IgD-negative memory B cell (primary cell): ENCODE data around the gene FOXP1. TPM values are rescaled to one million over a fixed set of nuclear protein-coding genes. Genes with fewer than 3 reads are reported as not detected.

Experiments
- H3K27ac Mint-ChIP-seq, 3 donors: one replicate each; pipeline ENCODE4 v1.8.0; 2020 to 2022; ENCODE audit warnings: mild to moderate bottlenecking in 3 of 3, mixed read lengths in 3 of 3, moderate library complexity in 1 of 3
- H3K27me3 Mint-ChIP-seq: one replicate; pipeline ENCODE4 v1.8.0; 2021; ENCODE audit warnings: mixed read lengths
- H3K36me3 Mint-ChIP-seq: one replicate; pipeline ENCODE4 v1.8.0; 2020; ENCODE audit warnings: mild to moderate bottlenecking, mixed read lengths
- H3K4me1 Mint-ChIP-seq, 3 donors: one replicate each; pipeline ENCODE4 v1.8.0; 2020 to 2022; ENCODE audit warnings: mixed read lengths in 3 of 3, mild to moderate bottlenecking in 1 of 3
- H3K4me3 Mint-ChIP-seq, 4 donors: one replicate each; pipeline ENCODE4 v1.8.0; 2020 to 2022; ENCODE audit warnings: mild to moderate bottlenecking in 4 of 4, mixed read lengths in 4 of 4, moderate library complexity in 3 of 4
- H3K9me3 Mint-ChIP-seq, 3 donors: one replicate each; pipeline ENCODE4 v1.8.0; 2020 to 2021; ENCODE audit warnings: mixed read lengths in 3 of 3, mild to moderate bottlenecking in 1 of 3
- polyA plus RNA-seq: library from polyadenylated mRNA; unstranded; fragments of 300-500 nt; fragmentation: Illumina TruSeq; gene quantifications from one replicate; pipeline ENCODE4 v1.2.3, GENCODE V29; 2021

FOXP1 gene
- polyA plus RNA-seq, 1 donor from 2014 or later: 277 TPM

DNA sequence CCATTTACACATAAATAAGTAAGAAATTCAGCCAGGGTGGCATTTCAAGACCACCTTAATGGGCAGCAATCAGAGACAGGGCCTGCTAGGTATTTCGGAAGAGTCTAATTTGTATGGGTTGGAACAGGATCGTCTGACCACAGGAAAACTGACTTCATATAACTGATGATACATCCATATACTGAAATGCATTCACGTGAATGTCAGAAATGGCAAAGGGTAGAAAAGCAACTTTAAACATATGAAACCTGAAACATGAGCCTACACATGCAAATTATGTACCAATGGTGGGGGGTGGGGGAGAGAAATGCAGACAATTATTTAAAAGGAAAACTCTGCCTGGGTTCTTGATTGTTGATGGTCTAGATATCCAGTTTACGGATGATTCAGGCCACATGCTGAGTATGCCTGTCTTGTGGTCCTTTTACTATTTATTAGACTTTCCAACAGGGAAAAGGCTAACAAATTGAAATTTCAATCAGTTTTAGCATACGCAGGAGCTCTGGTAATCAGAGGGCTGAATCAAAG lies 582.2 kb downstream of the FOXP1 start:
- Mint-ChIP-seq H3K27ac (peak overlapping the region in 1 of 3 donors; percentile 95), H3K27me3 (no peaks in the 10 kb centered on the region), H3K4me3 (no peak overlapping the region), H3K4me1 (peaks cover 14 to 27% (median 22%) of the 10 kb centered on the region in 3 donors), H3K9me3 (no peaks in the 10 kb centered on the region), H3K36me3 (peaks cover 13% of the 10 kb centered on the region)

DNA sequence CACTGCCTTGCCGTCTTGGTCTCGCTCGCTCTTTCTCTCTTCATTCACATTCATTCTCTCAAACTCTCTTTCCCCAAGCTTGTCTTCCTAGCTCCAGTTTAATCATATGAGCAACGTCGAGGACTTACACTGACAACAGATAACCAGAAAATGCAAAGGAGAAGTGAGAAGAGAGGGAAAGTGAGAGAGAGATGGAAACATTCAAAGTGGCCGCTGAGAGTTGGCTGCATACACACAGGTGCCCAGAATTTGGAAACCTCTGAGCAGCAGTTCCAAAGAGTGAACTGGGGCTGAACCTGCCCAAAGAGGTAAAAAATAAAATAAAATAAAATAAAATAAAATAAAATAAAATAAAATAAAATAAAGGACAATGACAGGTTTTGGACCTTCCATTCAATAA lies 583.0 kb downstream of the FOXP1 start:
- Mint-ChIP-seq H3K27ac (peak overlapping the region in 1 of 3 donors; percentile 47), H3K4me3 (no peak overlapping the region), H3K36me3 (peaks cover 13% of the 10 kb centered on the region), H3K4me1 (peaks cover 14 to 27% (median 22%) of the 10 kb centered on the region in 3 donors), H3K27me3 (no peaks in the 10 kb centered on the region), H3K9me3 (no peaks in the 10 kb centered on the region)

DNA sequence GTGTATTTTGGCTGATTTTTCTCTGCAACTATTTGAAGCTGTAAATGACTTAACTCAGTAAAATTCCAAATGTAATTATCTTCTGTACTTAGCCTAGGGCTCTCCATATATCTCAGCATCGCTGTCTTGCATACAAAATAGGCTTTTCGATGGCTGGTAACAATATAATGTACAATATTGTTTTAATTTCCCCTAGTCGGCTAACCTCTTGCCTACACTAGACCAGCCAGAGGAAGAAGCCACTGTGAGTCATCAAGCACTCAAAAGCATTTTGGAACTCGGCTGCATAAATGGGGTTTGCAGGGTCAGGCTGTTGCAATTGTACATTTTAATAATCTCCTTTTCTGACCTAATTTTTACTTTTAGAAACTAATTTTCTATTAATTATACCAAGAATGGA lies 583.8 kb downstream of the FOXP1 start:
- Mint-ChIP-seq H3K27ac (no peak overlapping the region), H3K27me3 (no peaks in the 10 kb centered on the region), H3K4me3 (no peak overlapping the region), H3K9me3 (no peaks in the 10 kb centered on the region), H3K4me1 (peaks cover 14 to 27% (median 22%) of the 10 kb centered on the region in 3 donors), H3K36me3 (peaks cover 13% of the 10 kb centered on the region)

DNA sequence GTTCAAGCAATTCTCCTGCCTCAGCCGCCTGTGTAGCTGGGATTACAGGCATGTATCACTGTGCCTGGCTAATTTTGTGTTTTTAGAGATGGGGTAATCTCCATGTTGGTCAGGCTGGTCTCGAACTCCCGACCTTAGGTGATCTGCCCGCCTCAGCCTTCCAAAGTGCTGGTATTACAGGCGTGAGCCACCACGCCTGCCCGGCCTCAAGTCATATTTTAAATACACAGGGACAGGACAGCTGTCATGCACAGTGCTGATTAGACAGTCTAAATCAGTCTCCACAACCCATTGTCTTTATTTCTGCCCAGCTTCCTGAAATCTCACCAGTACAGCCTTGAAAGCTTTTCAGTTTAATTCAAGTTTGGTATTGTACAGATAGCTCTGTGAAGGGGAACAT lies 587.4 kb downstream of the FOXP1 start:
- Mint-ChIP-seq H3K27me3 (no peaks in the 10 kb centered on the region), H3K36me3 (peaks cover 20% of the 10 kb centered on the region), H3K9me3 (no peaks in the 10 kb centered on the region), H3K4me1 (peaks cover 8 to 18% (median 14%) of the 10 kb centered on the region in 3 donors), H3K4me3 (no peak overlapping the region), H3K27ac (no peak overlapping the region)

DNA sequence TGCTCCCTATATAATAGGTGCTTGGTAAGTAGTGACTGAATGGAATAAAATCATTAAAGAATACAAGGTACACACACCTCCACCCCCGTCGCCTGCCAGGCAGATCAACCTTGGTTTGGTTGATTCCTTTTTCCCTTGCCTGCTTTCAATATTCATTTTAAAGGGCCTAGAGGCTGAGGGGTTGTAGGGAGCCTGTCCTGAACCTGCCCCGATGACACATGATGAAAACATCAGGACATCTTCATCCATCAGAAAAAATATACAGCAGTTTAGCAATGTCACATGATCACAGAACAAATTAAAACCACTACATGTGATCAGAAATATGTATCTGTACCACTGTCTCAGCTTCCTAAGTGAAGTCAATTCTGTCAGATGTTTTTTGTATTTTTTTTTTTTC lies 588.9 kb downstream of the FOXP1 start:
- Mint-ChIP-seq H3K27me3 (no peaks in the 10 kb centered on the region), H3K36me3 (peaks cover 17% of the 10 kb centered on the region), H3K9me3 (no peaks in the 10 kb centered on the region), H3K4me1 (peaks cover 11 to 24% (median 17%) of the 10 kb centered on the region in 3 donors), H3K4me3 (peak overlapping the region in 1 of 4 donors; percentile 20), H3K27ac (peak overlapping the region in 2 of 3 donors; percentile 16 to 60)

DNA sequence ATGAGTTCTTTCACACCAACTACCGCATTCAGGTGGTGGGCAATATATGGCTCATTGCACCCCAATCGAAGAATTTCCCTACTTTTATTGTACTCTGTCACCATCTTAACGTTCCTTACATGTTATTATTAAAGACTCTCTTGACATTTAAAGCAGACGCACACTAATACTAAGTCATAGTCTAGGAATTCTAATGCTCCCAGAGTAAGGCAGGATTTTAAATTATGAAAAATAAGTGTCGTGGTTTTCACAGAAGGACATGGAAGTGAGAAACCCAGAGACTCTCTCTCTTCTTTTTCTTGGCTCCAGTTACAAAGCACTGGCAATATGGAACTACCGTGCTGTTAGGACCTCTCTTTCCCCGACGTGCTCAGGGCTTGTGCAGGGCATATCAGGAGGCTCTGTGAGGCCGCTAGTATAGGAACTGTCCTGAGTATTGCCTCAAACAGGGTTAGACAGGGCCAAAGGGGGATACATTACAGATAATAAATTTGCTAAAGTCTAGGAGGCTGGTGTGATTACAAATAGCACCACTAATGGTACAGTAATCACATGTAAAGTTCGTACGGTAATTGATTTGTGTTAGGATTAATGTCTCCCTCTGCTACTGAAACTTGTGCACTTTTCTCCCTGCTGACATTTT lies 590.8 kb downstream of the FOXP1 start:
- H3K4me3 Mint-ChIP-seq: peak overlapping the region in 1 of 4 donors; percentile 63
- peak overlapping the region in 1 of 3 donors; percentile 33 for H3K27ac Mint-ChIP-seq

DNA sequence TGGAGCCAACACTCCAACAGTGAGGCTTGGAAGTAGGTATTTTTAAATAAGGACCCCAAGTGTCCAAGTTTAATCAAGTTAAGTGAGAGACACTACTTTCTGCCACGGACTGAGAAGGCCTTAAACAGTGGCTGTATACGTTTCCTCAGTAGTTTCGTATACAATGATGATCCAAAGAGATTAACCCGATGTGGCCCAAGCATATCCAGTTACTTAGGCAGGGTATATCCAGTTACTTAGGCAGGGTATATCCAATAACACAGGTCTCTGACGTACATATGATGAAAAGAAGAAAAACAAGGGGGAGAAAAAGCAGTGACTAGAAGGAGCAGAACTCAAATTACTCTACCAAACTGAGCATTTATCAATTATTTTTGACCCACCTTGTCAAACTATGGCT lies 591.4 kb downstream of the FOXP1 start:
- Mint-ChIP-seq H3K4me1 (peaks cover 12 to 28% (median 18%) of the 10 kb centered on the region in 3 donors), H3K36me3 (peaks cover 11% of the 10 kb centered on the region), H3K27ac (no peak overlapping the region), H3K27me3 (no peaks in the 10 kb centered on the region), H3K4me3 (no peak overlapping the region), H3K9me3 (no peaks in the 10 kb centered on the region)

More for the DNA sequence above, 590.8 kb downstream of the FOXP1 start:
- Mint-ChIP-seq H3K36me3 (peaks cover 12% of the 10 kb centered on the region), H3K27me3 (no peaks in the 10 kb centered on the region), H3K4me1 (peaks cover 12 to 28% (median 18%) of the 10 kb centered on the region in 3 donors), H3K9me3 (no peaks in the 10 kb centered on the region)

DNA sequence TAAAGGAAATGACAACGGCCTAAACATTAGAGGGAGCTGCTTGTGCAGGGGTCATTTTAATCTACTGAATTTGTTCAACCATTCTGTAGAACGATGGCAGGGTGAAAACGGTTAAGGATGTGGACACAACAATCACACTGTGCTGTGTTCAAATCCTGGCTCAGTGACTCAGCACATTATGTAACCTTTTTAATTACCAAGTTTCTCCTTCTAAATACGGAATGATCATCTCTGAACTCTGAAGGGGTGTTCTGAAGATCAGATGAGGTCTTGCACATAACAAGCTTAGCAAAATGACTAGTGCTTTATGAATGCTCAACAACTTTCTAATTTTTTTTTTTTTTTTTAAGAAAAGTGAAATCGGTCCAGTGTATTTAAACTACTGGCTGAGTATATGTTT lies 592.8 kb downstream of the FOXP1 start:
- Mint-ChIP-seq H3K27me3 (no peaks in the 10 kb centered on the region), H3K36me3 (peaks cover 7% of the 10 kb centered on the region), H3K9me3 (no peaks in the 10 kb centered on the region), H3K4me3 (no peak overlapping the region), H3K27ac (peak overlapping the region in 2 of 3 donors; percentile 7 to 13), H3K4me1 (peaks cover 14 to 28% (median 18%) of the 10 kb centered on the region in 3 donors)

DNA sequence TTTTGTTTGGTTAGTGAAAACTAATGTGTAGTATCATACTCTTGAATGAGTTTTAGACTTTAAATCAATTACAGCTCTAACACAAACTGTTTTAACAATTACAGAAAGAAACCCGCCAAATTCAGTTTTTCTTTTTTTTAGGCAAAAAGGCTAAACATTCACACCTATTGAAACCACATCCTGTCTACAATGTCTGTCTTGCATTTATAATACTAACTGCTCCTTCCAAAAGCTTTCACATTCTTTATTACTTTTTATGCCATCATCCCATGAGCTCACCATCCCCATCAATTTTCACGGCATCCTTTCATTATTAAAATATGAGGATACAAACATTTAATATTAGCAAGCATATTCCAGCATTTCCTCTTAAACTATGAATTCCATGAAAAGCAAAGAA lies 593.3 kb downstream of the FOXP1 start:
- H3K9me3 Mint-ChIP-seq: no peaks in the 10 kb centered on the region
- peaks cover 8% of the 10 kb centered on the region for H3K36me3 Mint-ChIP-seq
- peak overlapping the region in 2 of 4 donors; percentile 7 to 61 for H3K4me3 Mint-ChIP-seq
- peak overlapping the region; percentile 7 to 53 (median 13) for H3K27ac Mint-ChIP-seq
- peaks cover 14 to 28% (median 18%) of the 10 kb centered on the region in 3 donors for H3K4me1 Mint-ChIP-seq
- no peaks in the 10 kb centered on the region for H3K27me3 Mint-ChIP-seq

DNA sequence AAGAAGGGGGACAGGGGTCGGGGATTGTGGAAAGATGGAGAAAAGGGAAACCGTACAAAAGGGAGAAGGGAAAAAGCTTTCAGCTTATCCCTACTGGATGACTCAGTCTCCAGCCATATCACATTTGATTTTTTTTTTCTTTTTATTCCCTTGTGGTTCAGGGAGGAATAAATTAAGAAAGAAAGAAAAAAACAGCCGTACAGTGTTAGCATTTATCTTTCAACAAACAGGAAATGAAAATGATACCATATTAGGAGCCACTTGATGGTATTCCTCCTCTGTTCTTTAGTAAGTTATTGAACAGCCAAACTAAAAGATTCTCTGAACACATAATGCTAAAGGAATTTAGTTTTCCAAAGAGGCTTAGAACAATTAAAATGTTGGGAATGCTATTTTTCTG lies 594.4 kb downstream of the FOXP1 start:
- Mint-ChIP-seq H3K27ac (peak overlapping the region in 1 of 3 donors; percentile 6), H3K27me3 (no peaks in the 10 kb centered on the region), H3K4me3 (no peak overlapping the region), H3K9me3 (no peaks in the 10 kb centered on the region), H3K36me3 (peaks cover 8% of the 10 kb centered on the region), H3K4me1 (peaks cover 14 to 28% (median 20%) of the 10 kb centered on the region in 3 donors)

DNA sequence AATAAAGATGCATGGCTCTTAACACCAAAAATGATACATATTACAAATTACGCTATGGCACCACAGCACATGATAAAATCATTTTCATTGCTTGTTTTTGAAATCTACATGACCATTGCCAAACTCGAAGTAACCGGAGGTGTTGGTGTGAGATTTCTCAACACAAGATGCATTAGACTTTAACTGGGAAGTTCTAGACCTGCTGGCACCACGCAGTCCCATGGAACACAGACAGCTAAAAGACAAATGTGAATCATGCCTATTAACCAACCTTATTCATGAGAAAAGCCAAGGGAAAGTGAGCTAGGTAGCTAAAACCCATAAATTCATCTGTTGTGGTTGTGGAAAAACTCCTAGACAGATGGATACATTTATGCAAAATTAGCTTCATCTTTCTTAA lies 595.4 kb downstream of the FOXP1 start:
- Mint-ChIP-seq H3K27me3 (no peaks in the 10 kb centered on the region), H3K9me3 (no peaks in the 10 kb centered on the region), H3K4me3 (no peak overlapping the region), H3K36me3 (peaks cover 8% of the 10 kb centered on the region), H3K4me1 (peaks cover 14 to 28% (median 21%) of the 10 kb centered on the region in 3 donors), H3K27ac (no peak overlapping the region)

DNA sequence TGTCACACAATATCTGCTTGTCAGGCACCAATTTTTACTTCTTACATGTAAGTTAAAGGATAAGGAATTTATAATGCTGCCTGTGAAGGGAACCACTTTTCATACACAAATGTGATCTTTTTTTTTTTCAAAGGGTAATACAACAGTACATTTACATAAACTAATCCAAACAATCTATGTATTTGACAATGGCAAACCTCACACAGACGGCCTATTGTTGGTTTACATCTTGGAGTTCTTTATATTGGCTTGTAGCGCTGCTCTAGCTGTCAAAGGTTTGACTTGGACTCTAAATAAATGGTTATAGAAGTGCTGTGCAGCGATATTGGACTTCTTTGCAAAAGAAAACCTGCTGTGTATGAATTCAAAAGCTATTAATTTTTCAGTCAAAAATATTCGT lies 598.0 kb downstream of the FOXP1 start:
- H3K9me3 Mint-ChIP-seq: no peaks in the 10 kb centered on the region
- no peak overlapping the region for H3K4me3 Mint-ChIP-seq
- H3K27me3 Mint-ChIP-seq: no peaks in the 10 kb centered on the region
- no peak overlapping the region for H3K27ac Mint-ChIP-seq
- peaks cover 13 to 27% (median 13%) of the 10 kb centered on the region in 3 donors for H3K4me1 Mint-ChIP-seq
- H3K36me3 Mint-ChIP-seq: peaks cover 10% of the 10 kb centered on the region

DNA sequence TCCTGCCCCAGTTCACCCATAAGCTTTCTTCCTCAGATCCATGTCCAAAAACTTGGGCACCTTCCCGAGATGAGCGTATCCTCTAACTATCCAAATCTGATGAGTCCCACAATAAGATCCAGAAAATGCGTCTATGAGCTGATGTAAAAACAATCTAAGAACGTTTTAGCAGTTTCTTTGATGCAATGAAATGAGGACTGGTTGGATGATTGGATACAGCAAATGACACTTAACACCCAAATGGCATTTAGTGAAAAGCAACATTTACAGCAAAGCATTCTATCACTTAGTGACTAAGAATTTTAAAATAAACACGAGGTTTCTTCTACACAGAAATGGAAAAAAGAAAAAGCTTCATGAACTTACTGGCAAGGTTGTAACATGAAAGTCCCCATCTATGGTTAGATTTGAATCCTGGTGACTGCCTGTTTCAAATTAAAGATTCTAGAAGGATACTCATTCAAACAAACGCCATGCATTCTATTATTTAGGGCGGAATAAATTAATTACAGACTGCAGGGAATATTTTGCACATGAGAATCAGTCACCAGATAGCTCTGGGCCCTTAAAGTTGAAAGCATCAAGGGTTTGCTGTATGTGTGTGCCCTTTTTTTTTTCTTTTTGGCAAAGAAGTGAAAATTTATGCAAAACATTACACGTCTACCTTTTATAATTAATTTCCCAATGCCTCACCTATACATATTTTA lies 598.6 kb downstream of the FOXP1 start:
- Mint-ChIP-seq H3K36me3 (peaks cover 10% of the 10 kb centered on the region), H3K4me1 (peaks cover 8 to 22% (median 8%) of the 10 kb centered on the region in 3 donors), H3K27me3 (no peaks in the 10 kb centered on the region), H3K27ac (no peak overlapping the region), H3K4me3 (no peak overlapping the region), H3K9me3 (no peaks in the 10 kb centered on the region)

DNA sequence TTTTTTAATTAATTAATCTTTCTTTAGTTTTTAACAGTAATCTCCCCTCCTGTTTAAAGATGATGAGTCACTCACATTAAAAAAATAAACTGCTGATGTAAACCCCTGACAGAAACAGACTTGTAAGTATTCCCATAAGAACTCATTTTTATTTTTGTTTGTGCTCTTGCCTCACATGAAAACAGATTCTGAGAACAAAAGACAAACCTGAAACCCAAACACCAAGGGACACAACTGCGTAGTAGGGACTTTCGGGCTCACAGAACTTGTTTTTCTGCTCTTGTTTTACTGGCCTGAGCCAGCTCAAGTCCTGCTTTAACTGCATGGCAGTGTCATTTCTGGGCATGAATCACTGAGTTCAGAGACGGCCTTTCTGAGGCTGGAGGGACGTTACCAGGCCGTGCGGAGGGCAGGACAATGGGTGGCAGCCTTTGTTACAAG lies 600.8 kb downstream of the FOXP1 start:
- Mint-ChIP-seq H3K36me3 (peaks cover 10% of the 10 kb centered on the region), H3K4me1 (peaks cover 4 to 23% (median 6%) of the 10 kb centered on the region in 3 donors), H3K27ac (peak overlapping the region in 2 of 3 donors; percentile 71 to 78), H3K27me3 (no peaks in the 10 kb centered on the region), H3K4me3 (no peak overlapping the region), H3K9me3 (no peaks in the 10 kb centered on the region)

DNA sequence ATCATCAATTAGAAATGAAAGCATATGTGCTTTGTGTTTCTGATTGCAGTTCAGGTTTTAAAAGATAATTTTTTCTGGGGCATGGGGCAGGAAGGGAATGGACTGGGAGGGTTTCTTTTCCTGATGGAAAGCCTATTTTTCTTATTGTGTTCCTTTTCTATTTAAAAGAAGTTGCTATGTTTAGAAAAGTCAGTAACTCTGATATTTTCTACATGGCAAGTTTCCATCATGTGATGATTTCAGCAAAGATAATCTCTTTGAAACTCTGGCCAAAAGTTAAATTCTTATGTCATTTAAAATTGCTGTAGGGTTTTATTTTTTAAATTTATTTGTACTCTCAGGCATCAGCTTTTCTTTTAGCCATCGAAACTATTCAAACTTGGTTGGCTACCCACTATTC lies 601.2 kb downstream of the FOXP1 start:
- no peaks in the 10 kb centered on the region for H3K9me3 Mint-ChIP-seq
- peaks cover 10% of the 10 kb centered on the region for H3K36me3 Mint-ChIP-seq
- H3K4me3 Mint-ChIP-seq: no peak overlapping the region
- peaks cover 4 to 23% (median 6%) of the 10 kb centered on the region in 3 donors for H3K4me1 Mint-ChIP-seq
- no peaks in the 10 kb centered on the region for H3K27me3 Mint-ChIP-seq
- peak overlapping the region in 2 of 3 donors; percentile 53 to 64 for H3K27ac Mint-ChIP-seq
